HepG2 (cell line): ENCODE results near the gene CGREF1. TPM values are rescaled to one million over a fixed set of nuclear protein-coding genes. Genes with fewer than 3 reads are reported as not detected.

ENCODE experiments used
- ATF7 ChIP-seq, 2 experiments: fragments of 450-650 bp in 1 of 2; sonication (generic) in 1 of 2; formaldehyde crosslinking in 1 of 2; IDR thresholded peaks; 2 replicates each; pipeline versions ENCODE4 v1.4.0 to v1.6.1; 2016 to 2020; ENCODE audit warnings: antibody characterized with exemption in 1 of 2, mild to moderate bottlenecking in 1 of 2, missing genetic modification reagents in 1 of 2
- HOXA3 ChIP-seq: sonication (generic); formaldehyde crosslinking; IDR thresholded peaks from 2 replicates; pipeline ENCODE4 v1.5.0; 2020; ENCODE audit warnings: missing genetic modification reagents
- JARID2 ChIP-seq: sonication (generic); formaldehyde crosslinking; IDR thresholded peaks from 2 replicates; pipeline ENCODE4 v1.8.1; 2023; ENCODE audit warnings: missing genetic modification reagents, inconsistent platforms; ENCODE audit not compliant: insufficient replicate concordance
- NFKBIZ ChIP-seq: IDR thresholded peaks from 2 replicates; pipeline ENCODE4 v1.6.1; 2018; ENCODE audit warnings: missing genetic modification reagents, missing compliant biosample characterization
- NR2F6 ChIP-seq, 2 experiments: IDR thresholded peaks; 2 replicates each; pipeline ENCODE4 v1.6.1; 2016; ENCODE audit warnings: antibody characterized with exemption in 1 of 2, mild to moderate bottlenecking in 1 of 2
- PCBP2 ChIP-seq: fragments of 200-400 bp; formaldehyde crosslinking; optimal IDR thresholded peaks from 2 replicates; pipeline ENCODE3; 2018; ENCODE audit warnings: low read length, low read depth; ENCODE audit not compliant: poor library complexity, severe bottlenecking
- SNRNP70 ChIP-seq: fragments of 200-400 bp; formaldehyde crosslinking; IDR thresholded peaks from 2 replicates; pipeline ENCODE4 v1.6.1; 2017; ENCODE audit warnings: mild to moderate bottlenecking, low read depth, low read length, moderate library complexity
- ZFP36L1 ChIP-seq: sonication (generic); formaldehyde crosslinking; IDR thresholded peaks from 2 replicates; pipeline ENCODE4 v1.8.0; 2022; ENCODE audit warnings: mild to moderate bottlenecking, missing genetic modification reagents, moderate library complexity
- ZNF143 ChIP-seq: sonication (generic); formaldehyde crosslinking; IDR thresholded peaks from 2 replicates; pipeline ENCODE4 v1.4.0; 2020; ENCODE audit warnings: missing genetic modification reagents
- ZNF484 ChIP-seq: sonication (generic); formaldehyde crosslinking; IDR thresholded peaks from 2 replicates; pipeline ENCODE4 v1.5.1; 2020; ENCODE audit warnings: mild to moderate bottlenecking, low read depth, missing genetic modification reagents, borderline replicate concordance
- ZNF546 ChIP-seq: sonication (generic); formaldehyde crosslinking; conservative IDR thresholded peaks from 2 replicates; pipeline ENCODE4 v1.8.1; 2023; ENCODE audit warnings: mild to moderate bottlenecking, missing genetic modification reagents
- polyA plus RNA-seq, 8 experiments: library from polyadenylated mRNA; depleted of rRNA in 3 of 8; stranded (reverse) in 7 of 8; unstranded in 1 of 8; fragments of >200 nt; fragmentation: Illumina TruSeq in 4 of 8; extraction: Trizol in 4 of 8; gene quantifications; 2 replicates each; pipeline versions ENCODE4 v1.2.1 to v1.2.3, GENCODE V29; 2011 to 2016; ENCODE audit warnings: low read depth in 4 of 8, missing spikeins in 1 of 8, mixed read lengths in 1 of 8; ENCODE audit not compliant: insufficient read depth in 1 of 8
- total RNA-seq, 5 experiments: library from RNA; depleted of rRNA; stranded (reverse); fragments of >200 nt; fragmentation: Illumina TruSeq; extraction: Trizol; gene quantifications; 2 replicates each; pipeline ENCODE4 v1.2.3, GENCODE V29; 2016; ENCODE audit warnings: low read depth in 1 of 5
- TF ChIP-seq, protein P1 (sequence below): IDR thresholded peaks from 2 replicates; pipeline ENCODE4 v1.6.1; 2016; ENCODE audit warnings: low read depth, missing genetic modification reagents, missing compliant biosample characterization
- TF ChIP-seq, protein P2 (sequence below): sonication (generic); formaldehyde crosslinking; IDR thresholded peaks from 2 replicates; pipeline ENCODE4 v1.4.0; 2020; ENCODE audit warnings: missing genetic modification reagents
- TF ChIP-seq, protein P3 (sequence below): sonication (generic); formaldehyde crosslinking; IDR thresholded peaks from 2 replicates; pipeline ENCODE4 v1.5.1; 2020; ENCODE audit warnings: missing genetic modification reagents, mild to moderate bottlenecking, borderline replicate concordance
- TF ChIP-seq, protein P4 (sequence below): sonication (generic); formaldehyde crosslinking; IDR thresholded peaks from 2 replicates; pipeline ENCODE4 v1.9.0; 2022; ENCODE audit warnings: low read depth, missing genetic modification reagents

Gene CGREF1
- total and polyA plus RNA-seq, 2 of the 13 experiments (the other 11 are each of a cell fraction or from before 2014, with no cell fraction given), result 13.9 to 23.4 TPM

DNA sequence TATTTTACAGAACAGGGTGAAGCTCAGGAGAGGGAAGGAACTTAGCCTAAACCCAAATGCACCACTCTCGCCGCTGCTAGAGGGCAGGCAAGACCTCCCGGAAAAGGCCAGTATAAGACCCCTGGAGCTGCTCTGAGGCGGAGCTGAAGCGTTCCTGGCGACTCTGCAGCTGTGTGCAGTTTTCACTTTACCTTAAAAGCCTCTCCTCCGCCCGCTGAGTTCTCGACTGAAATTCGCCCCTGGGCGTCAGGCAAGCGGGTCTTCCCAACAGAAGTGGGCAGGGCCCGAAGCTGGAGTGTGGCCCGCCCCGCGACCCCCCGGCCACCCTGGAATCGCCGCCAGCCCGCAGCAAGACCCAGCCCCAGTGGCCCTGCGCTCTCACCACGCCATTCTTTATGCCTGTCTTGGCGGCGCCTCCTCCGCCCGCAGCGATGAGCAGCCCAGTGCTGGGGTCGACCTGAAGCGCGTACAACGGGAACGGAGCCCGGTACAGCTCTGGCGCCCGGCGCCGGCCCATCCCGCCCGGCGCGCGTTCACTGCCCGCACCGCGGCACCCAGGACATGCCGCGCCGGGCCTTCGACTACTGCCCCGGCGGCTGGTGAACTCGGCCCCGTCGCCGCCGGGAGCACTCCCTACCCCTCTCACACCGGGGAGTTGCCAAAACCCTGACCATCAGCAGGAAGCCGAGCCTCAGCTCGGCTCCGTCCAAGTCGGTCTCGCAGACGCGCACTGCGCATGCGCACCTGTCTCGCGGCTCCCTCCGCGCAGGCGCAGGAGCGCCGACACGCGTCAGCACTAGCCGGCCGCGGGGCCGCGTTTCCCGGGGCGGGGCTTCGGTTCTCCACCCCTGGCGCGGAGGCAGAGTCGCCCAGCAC is 15.2 kb upstream of the CGREF1 start, which contains the start of gene PREB (continued):
- TF ChIP-seq, protein P1, sequence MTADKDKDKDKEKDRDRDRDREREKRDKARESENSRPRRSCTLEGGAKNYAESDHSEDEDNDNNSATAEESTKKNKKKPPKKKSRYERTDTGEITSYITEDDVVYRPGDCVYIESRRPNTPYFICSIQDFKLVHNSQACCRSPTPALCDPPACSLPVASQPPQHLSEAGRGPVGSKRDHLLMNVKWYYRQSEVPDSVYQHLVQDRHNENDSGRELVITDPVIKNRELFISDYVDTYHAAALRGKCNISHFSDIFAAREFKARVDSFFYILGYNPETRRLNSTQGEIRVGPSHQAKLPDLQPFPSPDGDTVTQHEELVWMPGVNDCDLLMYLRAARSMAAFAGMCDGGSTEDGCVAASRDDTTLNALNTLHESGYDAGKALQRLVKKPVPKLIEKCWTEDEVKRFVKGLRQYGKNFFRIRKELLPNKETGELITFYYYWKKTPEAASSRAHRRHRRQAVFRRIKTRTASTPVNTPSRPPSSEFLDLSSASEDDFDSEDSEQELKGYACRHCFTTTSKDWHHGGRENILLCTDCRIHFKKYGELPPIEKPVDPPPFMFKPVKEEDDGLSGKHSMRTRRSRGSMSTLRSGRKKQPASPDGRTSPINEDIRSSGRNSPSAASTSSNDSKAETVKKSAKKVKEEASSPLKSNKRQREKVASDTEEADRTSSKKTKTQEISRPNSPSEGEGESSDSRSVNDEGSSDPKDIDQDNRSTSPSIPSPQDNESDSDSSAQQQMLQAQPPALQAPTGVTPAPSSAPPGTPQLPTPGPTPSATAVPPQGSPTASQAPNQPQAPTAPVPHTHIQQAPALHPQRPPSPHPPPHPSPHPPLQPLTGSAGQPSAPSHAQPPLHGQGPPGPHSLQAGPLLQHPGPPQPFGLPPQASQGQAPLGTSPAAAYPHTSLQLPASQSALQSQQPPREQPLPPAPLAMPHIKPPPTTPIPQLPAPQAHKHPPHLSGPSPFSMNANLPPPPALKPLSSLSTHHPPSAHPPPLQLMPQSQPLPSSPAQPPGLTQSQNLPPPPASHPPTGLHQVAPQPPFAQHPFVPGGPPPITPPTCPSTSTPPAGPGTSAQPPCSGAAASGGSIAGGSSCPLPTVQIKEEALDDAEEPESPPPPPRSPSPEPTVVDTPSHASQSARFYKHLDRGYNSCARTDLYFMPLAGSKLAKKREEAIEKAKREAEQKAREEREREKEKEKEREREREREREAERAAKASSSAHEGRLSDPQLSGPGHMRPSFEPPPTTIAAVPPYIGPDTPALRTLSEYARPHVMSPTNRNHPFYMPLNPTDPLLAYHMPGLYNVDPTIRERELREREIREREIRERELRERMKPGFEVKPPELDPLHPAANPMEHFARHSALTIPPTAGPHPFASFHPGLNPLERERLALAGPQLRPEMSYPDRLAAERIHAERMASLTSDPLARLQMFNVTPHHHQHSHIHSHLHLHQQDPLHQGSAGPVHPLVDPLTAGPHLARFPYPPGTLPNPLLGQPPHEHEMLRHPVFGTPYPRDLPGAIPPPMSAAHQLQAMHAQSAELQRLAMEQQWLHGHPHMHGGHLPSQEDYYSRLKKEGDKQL (CRISPR knock-in tag), result no peak
- TF ChIP-seq HOXA3, result peak; percentile 97
- TF ChIP-seq PCBP2, result no peak
- TF ChIP-seq NFKBIZ (CRISPR knock-in tag), result no peak
- peak; percentile 92 for TF ChIP-seq ZNF546 (CRISPR knock-in tag)
- no peak for TF ChIP-seq NR2F6 (IDR thresholded peaks at IDR 0.05)
- TF ChIP-seq NR2F6 (CRISPR knock-in tag; IDR thresholded peaks at IDR 0.05), result peak; percentile 49; the same call in 1 of the 2 replicates
- TF ChIP-seq, protein P2, sequence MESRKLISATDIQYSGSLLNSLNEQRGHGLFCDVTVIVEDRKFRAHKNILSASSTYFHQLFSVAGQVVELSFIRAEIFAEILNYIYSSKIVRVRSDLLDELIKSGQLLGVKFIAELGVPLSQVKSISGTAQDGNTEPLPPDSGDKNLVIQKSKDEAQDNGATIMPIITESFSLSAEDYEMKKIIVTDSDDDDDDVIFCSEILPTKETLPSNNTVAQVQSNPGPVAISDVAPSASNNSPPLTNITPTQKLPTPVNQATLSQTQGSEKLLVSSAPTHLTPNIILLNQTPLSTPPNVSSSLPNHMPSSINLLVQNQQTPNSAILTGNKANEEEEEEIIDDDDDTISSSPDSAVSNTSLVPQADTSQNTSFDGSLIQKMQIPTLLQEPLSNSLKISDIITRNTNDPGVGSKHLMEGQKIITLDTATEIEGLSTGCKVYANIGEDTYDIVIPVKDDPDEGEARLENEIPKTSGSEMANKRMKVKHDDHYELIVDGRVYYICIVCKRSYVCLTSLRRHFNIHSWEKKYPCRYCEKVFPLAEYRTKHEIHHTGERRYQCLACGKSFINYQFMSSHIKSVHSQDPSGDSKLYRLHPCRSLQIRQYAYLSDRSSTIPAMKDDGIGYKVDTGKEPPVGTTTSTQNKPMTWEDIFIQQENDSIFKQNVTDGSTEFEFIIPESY (CRISPR knock-in tag), result no peak
- TF ChIP-seq, protein P3, sequence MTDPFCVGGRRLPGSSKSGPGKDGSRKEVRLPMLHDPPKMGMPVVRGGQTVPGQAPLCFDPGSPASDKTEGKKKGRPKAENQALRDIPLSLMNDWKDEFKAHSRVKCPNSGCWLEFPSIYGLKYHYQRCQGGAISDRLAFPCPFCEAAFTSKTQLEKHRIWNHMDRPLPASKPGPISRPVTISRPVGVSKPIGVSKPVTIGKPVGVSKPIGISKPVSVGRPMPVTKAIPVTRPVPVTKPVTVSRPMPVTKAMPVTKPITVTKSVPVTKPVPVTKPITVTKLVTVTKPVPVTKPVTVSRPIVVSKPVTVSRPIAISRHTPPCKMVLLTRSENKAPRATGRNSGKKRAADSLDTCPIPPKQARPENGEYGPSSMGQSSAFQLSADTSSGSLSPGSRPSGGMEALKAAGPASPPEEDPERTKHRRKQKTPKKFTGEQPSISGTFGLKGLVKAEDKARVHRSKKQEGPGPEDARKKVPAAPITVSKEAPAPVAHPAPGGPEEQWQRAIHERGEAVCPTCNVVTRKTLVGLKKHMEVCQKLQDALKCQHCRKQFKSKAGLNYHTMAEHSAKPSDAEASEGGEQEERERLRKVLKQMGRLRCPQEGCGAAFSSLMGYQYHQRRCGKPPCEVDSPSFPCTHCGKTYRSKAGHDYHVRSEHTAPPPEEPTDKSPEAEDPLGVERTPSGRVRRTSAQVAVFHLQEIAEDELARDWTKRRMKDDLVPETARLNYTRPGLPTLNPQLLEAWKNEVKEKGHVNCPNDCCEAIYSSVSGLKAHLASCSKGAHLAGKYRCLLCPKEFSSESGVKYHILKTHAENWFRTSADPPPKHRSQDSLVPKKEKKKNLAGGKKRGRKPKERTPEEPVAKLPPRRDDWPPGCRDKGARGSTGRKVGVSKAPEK (CRISPR knock-in tag), result no peak
- TF ChIP-seq ZFP36L1 (CRISPR knock-in tag), result no peak
- no peak for TF ChIP-seq ZNF484 (CRISPR knock-in tag)
- TF ChIP-seq JARID2 (CRISPR knock-in tag), result no peak
- no peak for TF ChIP-seq ATF7 (IDR thresholded peaks at IDR 0.05)
- TF ChIP-seq ATF7 (CRISPR knock-in tag; IDR thresholded peaks at IDR 0.05), result peak; percentile 67; the same call in 1 of the 2 replicates
- TF ChIP-seq SNRNP70, result no peak
- TF ChIP-seq ZNF143, result peak; percentile 40; the same call in 1 of the 2 replicates
- TF ChIP-seq, protein P4, sequence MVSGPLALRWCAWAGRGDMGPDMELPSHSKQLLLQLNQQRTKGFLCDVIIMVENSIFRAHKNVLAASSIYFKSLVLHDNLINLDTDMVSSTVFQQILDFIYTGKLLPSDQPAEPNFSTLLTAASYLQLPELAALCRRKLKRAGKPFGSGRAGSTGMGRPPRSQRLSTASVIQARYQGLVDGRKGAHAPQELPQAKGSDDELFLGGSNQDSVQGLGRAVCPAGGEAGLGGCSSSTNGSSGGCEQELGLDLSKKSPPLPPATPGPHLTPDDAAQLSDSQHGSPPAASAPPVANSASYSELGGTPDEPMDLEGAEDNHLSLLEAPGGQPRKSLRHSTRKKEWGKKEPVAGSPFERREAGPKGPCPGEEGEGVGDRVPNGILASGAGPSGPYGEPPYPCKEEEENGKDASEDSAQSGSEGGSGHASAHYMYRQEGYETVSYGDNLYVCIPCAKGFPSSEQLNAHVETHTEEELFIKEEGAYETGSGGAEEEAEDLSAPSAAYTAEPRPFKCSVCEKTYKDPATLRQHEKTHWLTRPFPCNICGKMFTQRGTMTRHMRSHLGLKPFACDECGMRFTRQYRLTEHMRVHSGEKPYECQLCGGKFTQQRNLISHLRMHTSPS (CRISPR knock-in tag), result no peak
